Heart right ventricle (tissue), 16 donors: ENCODE data around the gene CCDC157. TPM values are rescaled to one million over a fixed set of nuclear protein-coding genes. Genes with fewer than 3 reads are reported as not detected.
"Not testable (repeated sequence)": the region's sequence is repeated elsewhere in the genome, so short reads cannot be mapped to it uniquely, and the experiment has no call there.

Experiments used
- ATAC-seq, 8 donors: fragments of 200-7000 bp; cut with Tn5 transposase; one replicate each; pipeline ENCODE4 v1.9.1; 2020; ENCODE audit warnings: mild to moderate bottlenecking in 8 of 8, moderate library complexity in 8 of 8, moderate number of reproducible peaks in 1 of 8
- DNase-seq, 2 donors: peaks; one replicate each; pipeline ENCODE4 v3.0.0-alpha.2; 2020
- H3K27ac ChIP-seq, 10 donors: fragments of 200-600 bp; sonication (generic) in 2 of 10; one replicate each; pipeline versions ENCODE4 v1.5.0 to v1.8.0; 2020 to 2022; ENCODE audit warnings: mild to moderate bottlenecking in 3 of 10
- H3K27me3 ChIP-seq, 7 donors: fragments of 200-600 bp; one replicate each; pipeline ENCODE4 v1.8.0; 2021 to 2022; ENCODE audit warnings: mild to moderate bottlenecking in 2 of 7
- H3K36me3 ChIP-seq, 9 donors: fragments of 200-600 bp; sonication (generic) in 1 of 9; one replicate each; pipeline versions ENCODE4 v1.5.0 to v1.8.0; 2020 to 2022; ENCODE audit warnings: mild to moderate bottlenecking in 2 of 9
- H3K4me1 ChIP-seq, 9 donors: fragments of 200-600 bp; sonication (generic) in 1 of 9; one replicate each; pipeline versions ENCODE4 v1.5.0 to v1.8.0; 2020 to 2022; ENCODE audit warnings: mild to moderate bottlenecking in 4 of 9
- H3K4me3 ChIP-seq, 10 donors: fragments of 200-600 bp; sonication (generic) in 2 of 10; one replicate each; pipeline versions ENCODE4 v1.5.0 to v1.8.0; 2020 to 2022; ENCODE audit warnings: mild to moderate bottlenecking in 7 of 10, moderate library complexity in 2 of 10
- H3K9me3 ChIP-seq, 11 donors: fragments of 200-600 bp in 10 of 11; sonication (generic) in 2 of 11; one replicate each; pipeline versions ENCODE4 v1.5.0 to v1.8.0; 2013 to 2022; ENCODE audit warnings: mild to moderate bottlenecking in 2 of 11, control low read depth in 1 of 11, moderate library complexity in 1 of 11
- WGBS, 2 donors: extraction: QIAGEN DNeasy Blood & Tissue Kit; methylation state at CpG; one replicate each; pipeline ENCODE4 v1.1.7; 2013; ENCODE audit warnings: inconsistent platforms in 1 of 2; 5-methylcytosine and 5-hydroxymethylcytosine counted together
- intact Hi-C, 10 donors: fragments of 100-400 bp; cut with DNase I; formaldehyde crosslinking; loops; one replicate each; pipeline versions ENCODE4 v1.11.1 to v1.14.2; 2022
- polyA plus RNA-seq, 2 donors: library from polyadenylated mRNA; stranded (reverse); fragments of 200-250 nt; gene quantifications; one replicate each; pipeline ENCODE4 v1.2.3, GENCODE V29; 2013
- total RNA-seq, 10 donors: library from RNA; stranded (reverse); fragmentation: NEBNext Ultra II Directional in 3 of 10; extraction: Animal tissue kit (Norgen Biotek cat#: 25700) in 3 of 10; gene quantifications; one replicate each; pipeline versions ENCODE4 v1.2.1 to v1.2.4, GENCODE V29; 2021 to 2023
- TF ChIP-seq, protein P1 (sequence below), 9 donors: fragments of 200-600 bp; sonication (generic) in 2 of 9; IDR thresholded peaks; one replicate each; pipeline versions ENCODE4 v1.5.0 to v1.8.0; 2021 to 2022; ENCODE audit warnings: antibody characterized with exemption in 9 of 9, mild to moderate bottlenecking in 5 of 9, moderate library complexity in 1 of 9
- donor health status: Arrhythmogenic right ventricular cardiomyopathy.
- donor health status: ischemic (EF 13 %, LVEDD 7.1; RV severe dilation, severe dysfunction).
- donor health status: healthy with polysubstance abuse.
- donor health status: DM: no; HTN: yes; CAD: no.
- donor health status: DM: no; HTN: no; CAD: no.
- donor health status: ischemic (EF 25% LVEDD 6.9; RV normal size, moderate dysfunction).
- donor health status: ischemic (EF 25% LVEDD 5.7; RV mildly dilated, moderate dysfunction).
- donor health status: healthy.
- donor health status: DM: yes; HTN: yes; CAD: no.
- donor health status: Ischemic cardiomyopathy.
- donor health status: ischemic (EF 35%, LVEDD 5.7; RV mildly dilated, moderate dysfunction).
- donor health status: nonischemic (EF 11% LVEDD 7.7; RV severe dilation, severe dysfunction).
- donor health status: DM: yes; HTN: yes; CAD: no.
- donor health status: PGD.
- donor health status: ischemic (EF 29% LVEDD 5.4; RV normal size, mild dysfunction).
- donor health status: nonischemic (EF 23%, LVEDD 6.1; RV moderate dilation, normal function).

The CCDC157 gene
- total and polyA plus RNA-seq, 12 donors, result 0.11 to 1.2 (median 0.91) TPM

DNA sequence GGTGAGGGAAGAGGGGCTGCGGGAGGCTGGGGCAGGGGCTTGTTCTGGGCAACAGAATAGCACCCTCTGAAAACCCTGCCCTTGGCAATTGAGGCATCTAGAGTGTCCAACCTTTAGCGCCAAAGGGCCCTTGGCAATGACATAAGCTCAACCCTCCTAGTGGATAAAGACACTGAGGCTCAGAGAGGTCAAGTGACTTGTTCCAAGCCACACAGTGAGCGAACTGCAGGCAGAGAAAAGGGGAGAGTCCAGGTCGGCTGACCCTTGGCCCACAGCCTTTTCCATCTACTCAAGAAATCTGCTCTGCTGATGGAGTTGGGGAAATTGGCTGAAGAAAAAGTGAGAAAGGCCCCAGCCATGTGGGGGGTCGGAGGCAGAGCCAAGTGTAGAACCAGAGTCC, 42.9 kb downstream of the CCDC157 start:
- intact Hi-C loops, result loop anchor here in 4 of 10 donors (10.0 kb wide), 3 partner anchors 85 to 355 kb away; no protein-coding TSS in a partner anchor

DNA sequence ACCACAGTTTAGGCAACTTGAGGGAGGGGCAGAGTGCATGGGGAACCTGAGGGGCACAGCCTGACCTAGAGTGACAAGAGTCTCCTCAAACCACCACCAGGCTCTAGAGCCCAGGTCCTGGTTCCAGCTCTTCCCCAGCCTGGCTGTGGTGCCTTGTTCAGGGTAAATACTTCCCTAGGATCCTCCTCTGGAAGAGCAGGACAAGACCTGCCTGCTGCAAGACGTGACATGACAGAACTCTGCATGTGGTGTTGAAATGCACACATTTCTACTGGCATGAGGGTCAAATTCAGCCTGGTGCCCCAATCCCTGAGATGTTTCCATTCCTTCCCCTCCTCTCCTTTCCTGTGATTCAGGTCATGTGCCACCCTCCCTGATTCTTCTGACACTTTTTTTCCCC, 43.4 kb downstream of the CCDC157 start:
- 50 to 54% methylated on average over 1 of the region's 1 CpG for WGBS, 2 donors
- no peaks in the 10 kb centered on the region for H3K36me3 ChIP-seq
- peaks cover 0 to 26% (median 15%) of the 10 kb centered on the region in 9 donors for H3K4me1 ChIP-seq
- no peak overlapping the region for H3K27ac ChIP-seq
- DNase-seq, result no peak
- intact Hi-C loops, result no loop called here
- TF ChIP-seq, protein P1, sequence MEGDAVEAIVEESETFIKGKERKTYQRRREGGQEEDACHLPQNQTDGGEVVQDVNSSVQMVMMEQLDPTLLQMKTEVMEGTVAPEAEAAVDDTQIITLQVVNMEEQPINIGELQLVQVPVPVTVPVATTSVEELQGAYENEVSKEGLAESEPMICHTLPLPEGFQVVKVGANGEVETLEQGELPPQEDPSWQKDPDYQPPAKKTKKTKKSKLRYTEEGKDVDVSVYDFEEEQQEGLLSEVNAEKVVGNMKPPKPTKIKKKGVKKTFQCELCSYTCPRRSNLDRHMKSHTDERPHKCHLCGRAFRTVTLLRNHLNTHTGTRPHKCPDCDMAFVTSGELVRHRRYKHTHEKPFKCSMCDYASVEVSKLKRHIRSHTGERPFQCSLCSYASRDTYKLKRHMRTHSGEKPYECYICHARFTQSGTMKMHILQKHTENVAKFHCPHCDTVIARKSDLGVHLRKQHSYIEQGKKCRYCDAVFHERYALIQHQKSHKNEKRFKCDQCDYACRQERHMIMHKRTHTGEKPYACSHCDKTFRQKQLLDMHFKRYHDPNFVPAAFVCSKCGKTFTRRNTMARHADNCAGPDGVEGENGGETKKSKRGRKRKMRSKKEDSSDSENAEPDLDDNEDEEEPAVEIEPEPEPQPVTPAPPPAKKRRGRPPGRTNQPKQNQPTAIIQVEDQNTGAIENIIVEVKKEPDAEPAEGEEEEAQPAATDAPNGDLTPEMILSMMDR (IDR thresholded peaks at IDR 0.05), result no peak
- no peaks in the 10 kb centered on the region for H3K9me3 ChIP-seq
- ATAC-seq, result no peak
- H3K4me3 ChIP-seq, result no peak overlapping the region
- H3K27me3 ChIP-seq, result peaks cover 0 to 39% (median 32%) of the 10 kb centered on the region in 7 donors

More for the DNA sequence above, 42.9 kb downstream of the CCDC157 start:
- H3K27ac ChIP-seq, result no peak overlapping the region
- WGBS, 2 donors, result 88 to 90% methylated on average over 5 of the region's 5 CpGs
- DNase-seq, result no peak
- no peaks in the 10 kb centered on the region for H3K36me3 ChIP-seq
- H3K4me3 ChIP-seq, result no peak overlapping the region
- TF ChIP-seq, protein P1 (IDR thresholded peaks at IDR 0.05), result no peak
- no peaks in the 10 kb centered on the region for H3K9me3 ChIP-seq
- no peak for ATAC-seq
- peaks cover 0 to 39% (median 36%) of the 10 kb centered on the region in 7 donors for H3K27me3 ChIP-seq
- H3K4me1 ChIP-seq, result peaks cover 0 to 26% (median 15%) of the 10 kb centered on the region in 9 donors

DNA sequence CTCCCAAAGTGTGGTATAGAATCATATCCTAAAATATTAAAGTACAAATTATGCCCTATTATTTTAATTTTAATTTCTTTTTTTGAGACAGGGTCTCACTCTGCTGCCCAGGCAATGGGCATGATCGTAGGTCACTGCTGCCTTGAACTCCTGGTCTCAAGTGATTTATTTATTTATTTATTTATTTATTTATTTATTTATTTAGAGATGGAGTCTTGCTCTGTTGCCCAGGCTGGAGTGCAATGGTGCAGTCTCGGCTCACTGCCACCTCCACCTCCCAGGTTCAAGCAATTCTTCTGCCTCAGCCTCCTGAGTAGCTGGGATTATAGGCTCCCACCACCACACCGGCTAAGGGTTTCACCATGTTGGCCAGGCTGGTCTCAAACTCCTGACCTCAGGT, 44.2 kb downstream of the CCDC157 start:
- H3K4me3 ChIP-seq, H3K27ac ChIP-seq, intact Hi-C loops, H3K9me3 ChIP-seq, DNase-seq, ATAC-seq, H3K36me3 ChIP-seq: not testable (repeated sequence)
- peaks cover 0 to 31% (median 23%) of the 10 kb centered on the region in 7 donors for H3K27me3 ChIP-seq
- peaks cover 0 to 26% (median 15%) of the 10 kb centered on the region in 9 donors for H3K4me1 ChIP-seq
- 96 to 98% methylated on average over 3 of the region's 3 CpGs for WGBS, 2 donors

DNA sequence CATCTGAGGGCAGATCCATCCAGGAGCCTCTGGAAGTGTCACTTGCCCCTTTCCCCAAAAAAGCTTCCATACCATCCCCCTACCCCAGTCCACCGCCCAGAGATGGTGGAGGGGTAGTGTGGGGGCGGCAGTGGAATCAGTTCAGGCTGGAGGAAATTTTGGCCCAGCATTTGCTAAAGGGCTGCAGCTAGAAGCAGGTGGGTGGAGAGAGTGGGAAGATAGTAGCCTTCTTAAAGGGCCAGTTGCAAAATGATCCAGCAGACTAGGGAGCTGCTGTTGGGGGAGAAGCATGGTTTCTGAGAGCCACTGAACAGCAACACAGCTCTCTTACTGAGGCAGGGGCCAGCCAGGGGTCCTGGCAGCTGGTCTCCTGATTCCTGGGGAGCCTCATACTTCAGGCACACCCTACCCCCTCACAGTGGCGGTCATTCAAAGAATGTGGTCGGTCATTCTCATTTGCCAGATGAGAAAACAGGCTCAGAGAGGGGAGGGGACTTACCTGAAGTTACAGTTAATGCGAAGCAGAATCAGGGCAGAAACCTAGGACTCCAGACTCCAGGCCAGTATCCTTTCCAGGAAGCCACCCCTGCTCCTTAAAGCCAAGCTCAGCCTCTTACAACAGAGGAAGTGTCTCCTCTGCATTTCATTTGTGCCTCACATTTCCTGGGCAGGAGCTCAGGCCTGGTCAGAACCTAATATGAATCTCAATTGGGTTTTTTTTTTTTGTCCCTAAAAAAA, 45.4 kb downstream of the CCDC157 start:
- TF ChIP-seq, protein P1 (IDR thresholded peaks at IDR 0.05), result no peak
- H3K27ac ChIP-seq, result no peak overlapping the region
- intact Hi-C loops, result no loop called here
- no peaks in the 10 kb centered on the region for H3K9me3 ChIP-seq
- 75 to 79% methylated on average over 5 of the region's 5 CpGs for WGBS, 2 donors
- DNase-seq, result no peak
- peaks cover 0 to 20% (median 12%) of the 10 kb centered on the region in 7 donors for H3K27me3 ChIP-seq
- H3K4me3 ChIP-seq, result no peak overlapping the region
- no peak for ATAC-seq
- H3K36me3 ChIP-seq, result peaks cover 0 to 11% (median 0%) of the 10 kb centered on the region in 9 donors
- peaks cover 0 to 19% (median 5%) of the 10 kb centered on the region in 9 donors for H3K4me1 ChIP-seq

DNA sequence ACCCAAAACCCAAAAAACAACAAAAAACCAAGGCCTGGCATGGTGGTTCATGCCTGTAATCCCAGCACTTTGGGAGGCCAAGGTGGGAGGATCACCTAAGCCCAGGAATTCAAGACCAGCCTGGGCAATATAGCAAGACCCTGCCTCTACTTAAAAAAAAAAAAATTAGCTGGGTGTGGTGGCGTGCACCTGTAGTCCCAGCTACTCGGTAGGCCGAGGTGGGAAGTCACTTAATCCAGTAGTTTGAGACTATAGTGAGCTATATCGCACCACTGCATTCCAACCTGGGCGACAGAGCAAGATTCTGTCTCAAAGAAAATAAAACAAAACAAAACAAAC, 45.9 kb downstream of the CCDC157 start:
- H3K27ac ChIP-seq, DNase-seq, H3K4me3 ChIP-seq, ATAC-seq, intact Hi-C loops, H3K9me3 ChIP-seq: not testable (repeated sequence)
- peaks cover 0 to 14% (median 7%) of the 10 kb centered on the region in 7 donors for H3K27me3 ChIP-seq
- H3K4me1 ChIP-seq, result peaks cover 0 to 14% (median 0%) of the 10 kb centered on the region in 9 donors
- WGBS, 2 donors, result 92 to 95% methylated on average over 5 of the region's 5 CpGs
- peaks cover 0 to 16% (median 0%) of the 10 kb centered on the region in 9 donors for H3K36me3 ChIP-seq
